LNCaP clone FGC (cell line): ENCODE data around the gene ONECUT3.

Experiments used
- DNase-seq: peaks from one replicate; pipeline ENCODE4 v3.0.0-alpha.2; 2011; ENCODE audit warnings: low read depth
- H3K4me3 ChIP-seq: 2 replicates; pipeline ENCODE4 v1.5.1; 2011; ENCODE audit warnings: mild to moderate bottlenecking, low read depth, low read length, control low read depth
- TF ChIP-seq, protein P1 (sequence below): IDR thresholded peaks from 2 replicates; pipeline ENCODE4 v1.5.1; 2012; ENCODE audit warnings: mild to moderate bottlenecking; ENCODE audit not compliant: control insufficient read depth, insufficient read depth; ENCODE audit errors: extremely low read depth

ONECUT3 gene

DNA sequence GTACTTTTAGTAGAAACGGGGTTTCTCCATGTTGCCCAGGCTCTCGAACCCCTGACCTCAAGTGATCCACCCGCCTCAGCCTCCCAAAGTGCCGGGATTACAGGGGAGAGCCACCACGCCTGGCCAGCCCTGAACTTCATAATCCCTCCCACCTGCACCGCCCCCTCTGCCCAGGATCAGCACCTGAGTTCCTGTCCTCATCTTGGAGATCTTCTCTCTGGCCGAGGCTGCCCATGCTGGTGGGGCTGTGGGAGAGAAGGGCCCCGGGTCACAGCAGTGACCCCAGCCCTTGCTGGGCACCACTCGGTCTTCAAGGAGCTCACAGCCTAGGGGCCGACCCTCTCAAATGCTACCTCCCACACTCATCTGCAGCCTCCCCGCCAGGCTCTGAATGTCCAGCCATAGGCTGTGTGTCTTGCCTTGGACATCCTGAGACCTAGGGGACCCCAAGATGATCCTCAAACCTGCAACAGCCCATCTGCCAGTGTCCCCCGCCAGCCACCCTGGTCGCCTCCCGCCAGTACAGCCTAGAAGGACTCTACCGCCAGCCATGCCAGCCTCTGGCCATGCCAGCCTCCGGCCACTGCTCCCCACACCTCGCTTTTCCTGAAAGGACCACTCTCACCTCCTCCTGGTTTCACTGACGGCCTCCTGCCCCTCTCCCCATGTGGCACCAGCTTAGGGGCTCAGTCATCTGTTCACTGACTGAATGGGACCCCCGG, 57.3 kb downstream of the ONECUT3 start:
- TF ChIP-seq, protein P1, sequence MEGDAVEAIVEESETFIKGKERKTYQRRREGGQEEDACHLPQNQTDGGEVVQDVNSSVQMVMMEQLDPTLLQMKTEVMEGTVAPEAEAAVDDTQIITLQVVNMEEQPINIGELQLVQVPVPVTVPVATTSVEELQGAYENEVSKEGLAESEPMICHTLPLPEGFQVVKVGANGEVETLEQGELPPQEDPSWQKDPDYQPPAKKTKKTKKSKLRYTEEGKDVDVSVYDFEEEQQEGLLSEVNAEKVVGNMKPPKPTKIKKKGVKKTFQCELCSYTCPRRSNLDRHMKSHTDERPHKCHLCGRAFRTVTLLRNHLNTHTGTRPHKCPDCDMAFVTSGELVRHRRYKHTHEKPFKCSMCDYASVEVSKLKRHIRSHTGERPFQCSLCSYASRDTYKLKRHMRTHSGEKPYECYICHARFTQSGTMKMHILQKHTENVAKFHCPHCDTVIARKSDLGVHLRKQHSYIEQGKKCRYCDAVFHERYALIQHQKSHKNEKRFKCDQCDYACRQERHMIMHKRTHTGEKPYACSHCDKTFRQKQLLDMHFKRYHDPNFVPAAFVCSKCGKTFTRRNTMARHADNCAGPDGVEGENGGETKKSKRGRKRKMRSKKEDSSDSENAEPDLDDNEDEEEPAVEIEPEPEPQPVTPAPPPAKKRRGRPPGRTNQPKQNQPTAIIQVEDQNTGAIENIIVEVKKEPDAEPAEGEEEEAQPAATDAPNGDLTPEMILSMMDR, result no peak
- no peak overlapping the region for H3K4me3 ChIP-seq
- DNase-seq, result no peak

- TF ChIP-seq, protein P1, result no peak
- no peak for DNase-seq
- no peak overlapping the region for H3K4me3 ChIP-seq
Observed at GRCh38 chr19:1811472-1811894, 58.2 kb downstream of the ONECUT3 start.

DNA sequence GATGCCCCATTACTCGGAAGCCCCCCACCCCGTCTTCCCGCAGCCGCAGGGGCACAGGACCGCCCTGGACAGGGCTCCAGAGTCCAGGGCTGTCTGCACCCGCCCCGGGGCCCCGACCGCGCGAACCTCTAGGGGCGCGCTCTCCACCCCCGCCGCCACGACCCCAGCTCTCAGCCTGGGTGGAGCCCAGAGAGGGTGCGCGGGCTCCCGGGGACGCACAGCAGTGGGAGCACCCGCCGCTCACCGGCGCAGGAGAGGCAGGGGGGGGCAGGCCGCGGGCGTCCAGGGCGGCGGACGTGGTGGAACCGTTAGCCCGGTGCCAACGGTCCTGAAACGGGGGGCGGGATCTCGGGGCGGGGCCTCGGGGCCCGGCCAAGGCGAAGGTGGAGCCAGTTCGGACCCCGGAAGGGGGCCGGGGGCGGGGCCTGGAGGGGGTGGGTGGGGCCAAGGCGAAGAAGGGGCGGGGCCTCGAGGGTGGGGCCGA, 58.7 kb downstream of the ONECUT3 start, which contains the start of gene ATP8B3:
TSS of gene ATP8B3 (minus strand) at position 335 of the 484 bp plus-strand sequence. CDS start 540 bp downstream, outside the sequence.
- no peak for DNase-seq
- peak within 1 kb of the TSS; percentile 56 for H3K4me3 ChIP-seq
- TF ChIP-seq, protein P1, result no peak

DNA sequence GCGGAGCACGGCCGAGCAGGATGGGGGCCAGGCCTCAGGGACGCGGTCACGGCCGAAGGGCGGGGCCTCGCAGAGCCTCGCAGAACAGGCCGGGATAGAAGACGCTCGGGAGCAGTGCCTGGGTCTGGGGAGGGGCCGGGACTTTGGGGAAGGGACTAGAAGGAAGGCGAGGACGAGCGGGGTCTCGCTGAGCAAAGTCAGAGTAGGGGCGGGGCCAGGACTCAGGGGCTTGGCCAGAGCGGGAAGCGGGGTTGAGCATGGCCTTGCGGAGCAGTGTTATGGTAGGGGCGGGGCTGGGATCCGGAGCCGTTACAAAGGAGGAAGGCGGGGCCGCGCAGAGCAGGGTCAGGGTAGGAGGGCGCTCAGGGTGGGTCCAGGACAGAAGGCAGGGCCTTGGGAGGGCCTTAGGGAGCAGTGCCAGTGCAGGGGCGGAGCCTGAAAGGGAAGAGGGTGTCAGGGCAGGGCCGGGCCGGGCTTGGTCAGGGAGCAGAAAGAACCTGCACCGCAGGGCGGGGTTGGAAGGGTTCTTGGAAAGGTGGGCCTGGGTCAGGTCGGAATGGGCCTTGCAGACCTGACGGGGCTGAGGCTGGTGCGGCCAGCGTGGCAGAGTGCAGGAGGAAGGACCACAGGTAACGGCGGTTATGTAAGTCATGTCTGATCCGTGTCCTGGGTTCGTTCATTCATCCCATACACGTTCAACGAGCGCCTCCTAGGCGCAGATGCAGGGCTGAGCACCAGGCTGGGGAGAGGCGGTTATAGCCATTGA, 59.3 kb downstream of the ONECUT3 start:
- DNase-seq, result peak; percentile 83
- TF ChIP-seq, protein P1, result peak; percentile 78

GRCh38 chr19:1813192-1814182, 60.2 kb downstream of the ONECUT3 start:
- no peak for DNase-seq

More for the DNA sequence above, 59.3 kb downstream of the ONECUT3 start:
- peak overlapping the region; percentile 56 for H3K4me3 ChIP-seq

More at GRCh38 chr19:1813192-1814182, 60.2 kb downstream of the ONECUT3 start:
- TF ChIP-seq, protein P1, result no peak
- peak overlapping the region; percentile 56 for H3K4me3 ChIP-seq
